Hepatocyte (in vitro differentiated cells): ENCODE results near the gene FGF7. TPM values are rescaled to one million over a fixed set of nuclear protein-coding genes. Genes with fewer than 3 reads are reported as not detected.

Experiments
- DNase-seq: peaks from one replicate; pipeline ENCODE4 v3.0.0-alpha.2; 2016; ENCODE audit warnings: low spot score
- H2AFZ ChIP-seq: fragments of 200-600 bp; sonication (generic); 2 replicates; pipeline ENCODE4 v1.6.0; 2016; ENCODE audit warnings: antibody characterized with exemption, mild to moderate bottlenecking
- H3K27ac ChIP-seq: fragments of 200-600 bp; sonication (generic); 2 replicates; pipeline ENCODE4 v1.5.1; 2016; ENCODE audit warnings: mild to moderate bottlenecking
- H3K27me3 ChIP-seq: fragments of 200-600 bp; sonication (generic); 2 replicates; pipeline ENCODE4 v1.6.1; 2016
- H3K36me3 ChIP-seq: fragments of 200-600 bp; sonication (generic); replicated peaks from 2 replicates; pipeline ENCODE4 v1.5.1; 2016; ENCODE audit warnings: low read depth; ENCODE audit not compliant: insufficient read depth
- H3K4me1 ChIP-seq: fragments of 200-600 bp; sonication (generic); 2 replicates; pipeline ENCODE4 v1.5.1; 2016; ENCODE audit warnings: mild to moderate bottlenecking, moderate library complexity; ENCODE audit not compliant: insufficient read depth
- H3K4me2 ChIP-seq: fragments of 200-600 bp; sonication (generic); 2 replicates; pipeline ENCODE4 v1.6.0; 2016
- H3K4me3 ChIP-seq: fragments of 200-600 bp; sonication (generic); 2 replicates; pipeline ENCODE4 v1.5.1; 2016; ENCODE audit warnings: mild to moderate bottlenecking
- H3K79me2 ChIP-seq: fragments of 200-600 bp; sonication (generic); 2 replicates; pipeline ENCODE4 v1.6.0; 2017; ENCODE audit warnings: mild to moderate bottlenecking
- H3K9me2 ChIP-seq: fragments of 200-600 bp; sonication (generic); replicated peaks from 2 replicates; pipeline ENCODE4 v1.6.0; 2017; ENCODE audit warnings: mild to moderate bottlenecking; ENCODE audit not compliant: insufficient read depth
- H3K9me3 ChIP-seq: fragments of 200-600 bp; sonication (generic); 2 replicates; pipeline ENCODE4 v1.5.1; 2016; ENCODE audit warnings: low read depth, mild to moderate bottlenecking
- H4K20me1 ChIP-seq: fragments of 200-600 bp; sonication (generic); 2 replicates; pipeline ENCODE4 v1.6.0; 2016; ENCODE audit warnings: mild to moderate bottlenecking; ENCODE audit not compliant: insufficient read depth, poor library complexity, severe bottlenecking
- EZH2 ChIP-seq: fragments of 200-600 bp; sonication (generic); IDR thresholded peaks from 2 replicates; pipeline ENCODE4 v1.6.1; 2016; ENCODE audit warnings: antibody characterized with exemption, mild to moderate bottlenecking, borderline replicate concordance
- EZH2phosphoT487 ChIP-seq: fragments of 200-600 bp; sonication (generic); IDR thresholded peaks from one replicate; pipeline ENCODE4 v1.6.1; 2018; ENCODE audit warnings: antibody characterized with exemption, mild to moderate bottlenecking, low read depth, moderate library complexity; ENCODE audit not compliant: unreplicated experiment, severe bottlenecking
- WGBS: methylation state at CpG from one replicate; pipeline ENCODE4 v1.1.6; 2016; ENCODE audit warnings: low lambda C conversion rate; ENCODE audit errors: missing lambda C conversion rate; 5-methylcytosine and 5-hydroxymethylcytosine counted together
- polyA plus RNA-seq: library from polyadenylated mRNA; unstranded; fragments of >200 nt; fragmentation: Nextera tagmentation; extraction: Ambion mirVana; gene quantifications from 2 replicates; pipeline ENCODE4 v1.2.1, GENCODE V29; 2016
- total RNA-seq: library from RNA; depleted of rRNA; stranded (reverse); fragments of >200 nt; gene quantifications from 2 replicates; pipeline ENCODE4 v1.2.3, GENCODE V29; 2014
- TF ChIP-seq, protein P1 (sequence below): fragments of 200-600 bp; sonication (generic); IDR thresholded peaks from 2 replicates; pipeline ENCODE4 v1.5.1; 2016; ENCODE audit warnings: antibody characterized with exemption, mild to moderate bottlenecking; ENCODE audit not compliant: poor library complexity

Gene FGF7
- total and polyA plus RNA-seq, 2 experiments from 2014 or later = 11.2 to 18.9 TPM

DNA sequence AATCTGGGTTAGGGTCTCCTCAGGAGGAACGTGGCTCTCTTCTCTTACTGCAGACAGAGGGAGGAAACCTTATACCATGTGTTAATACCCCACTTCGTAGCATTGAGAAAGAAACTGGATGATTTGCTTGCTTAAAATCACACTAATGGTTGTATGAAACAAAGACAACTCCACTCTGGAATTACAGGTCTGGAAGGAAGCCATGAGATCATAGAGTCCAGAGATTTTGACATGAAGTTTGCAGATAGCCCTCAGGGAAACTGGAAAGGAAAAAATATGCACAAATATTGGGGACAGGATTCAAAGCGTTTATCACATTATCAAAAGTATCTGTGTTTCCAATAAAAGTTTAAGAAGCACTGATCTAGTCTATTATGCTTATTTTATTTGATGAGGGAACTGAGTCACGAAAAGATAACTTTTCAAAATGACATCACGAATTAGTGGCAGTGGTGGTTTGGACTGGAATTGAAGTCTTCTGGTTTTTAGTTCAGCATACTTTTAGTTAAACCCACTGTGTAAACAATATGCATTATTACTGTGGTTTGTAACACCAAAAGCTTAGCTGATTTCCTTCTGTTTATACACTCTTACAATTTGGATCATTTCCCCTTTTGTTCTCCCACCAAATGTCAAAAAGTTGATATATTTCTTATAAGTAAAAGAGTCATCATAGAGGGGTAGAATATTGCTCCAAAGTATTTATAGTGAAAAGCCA lies 16.8 kb downstream of the FGF7 start:
- TF ChIP-seq EZH2phosphoT487 (no peak), EZH2 (no peak)
- TF ChIP-seq, protein P1, sequence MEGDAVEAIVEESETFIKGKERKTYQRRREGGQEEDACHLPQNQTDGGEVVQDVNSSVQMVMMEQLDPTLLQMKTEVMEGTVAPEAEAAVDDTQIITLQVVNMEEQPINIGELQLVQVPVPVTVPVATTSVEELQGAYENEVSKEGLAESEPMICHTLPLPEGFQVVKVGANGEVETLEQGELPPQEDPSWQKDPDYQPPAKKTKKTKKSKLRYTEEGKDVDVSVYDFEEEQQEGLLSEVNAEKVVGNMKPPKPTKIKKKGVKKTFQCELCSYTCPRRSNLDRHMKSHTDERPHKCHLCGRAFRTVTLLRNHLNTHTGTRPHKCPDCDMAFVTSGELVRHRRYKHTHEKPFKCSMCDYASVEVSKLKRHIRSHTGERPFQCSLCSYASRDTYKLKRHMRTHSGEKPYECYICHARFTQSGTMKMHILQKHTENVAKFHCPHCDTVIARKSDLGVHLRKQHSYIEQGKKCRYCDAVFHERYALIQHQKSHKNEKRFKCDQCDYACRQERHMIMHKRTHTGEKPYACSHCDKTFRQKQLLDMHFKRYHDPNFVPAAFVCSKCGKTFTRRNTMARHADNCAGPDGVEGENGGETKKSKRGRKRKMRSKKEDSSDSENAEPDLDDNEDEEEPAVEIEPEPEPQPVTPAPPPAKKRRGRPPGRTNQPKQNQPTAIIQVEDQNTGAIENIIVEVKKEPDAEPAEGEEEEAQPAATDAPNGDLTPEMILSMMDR = no peak
- DNase-seq = no peak
- Histone ChIP-seq H3K9me2 (no peaks in the 10 kb centered on the region), H2AFZ (no peak overlapping the region), H4K20me1 (no peaks in the 10 kb centered on the region), H3K9me3 (no peaks in the 10 kb centered on the region), H3K79me2 (no peaks in the 10 kb centered on the region), H3K27ac (no peak overlapping the region), H3K27me3 (no peaks in the 10 kb centered on the region), H3K36me3 (no peaks in the 10 kb centered on the region), H3K4me2 (no peak overlapping the region), H3K4me3 (no peak overlapping the region), H3K4me1 (peaks cover 5% of the 10 kb centered on the region)
- WGBS = 77% methylated on average over 5 of the region's 5 CpGs

DNA sequence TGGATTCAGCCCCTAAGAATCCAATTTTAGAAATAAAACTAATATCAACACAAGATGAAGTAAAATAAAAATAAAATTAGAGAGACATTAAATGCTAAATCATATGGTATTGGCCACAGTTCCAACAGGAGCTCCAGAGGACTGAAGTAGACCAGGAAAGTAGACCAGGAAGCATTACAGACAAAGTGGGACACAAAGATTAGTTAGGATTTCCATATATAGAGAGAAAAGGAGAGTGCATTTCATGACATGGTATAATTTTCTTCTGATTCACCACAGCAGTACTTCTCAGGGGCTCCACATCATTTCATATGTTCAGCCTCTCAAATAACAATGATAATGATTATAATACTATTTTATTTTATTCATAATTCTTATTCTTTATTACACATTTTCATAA lies 18.3 kb downstream of the FGF7 start:
- H3K36me3 ChIP-seq = no peaks in the 10 kb centered on the region
- H2AFZ ChIP-seq = no peak overlapping the region
- DNase-seq = no peak
- H3K27me3 ChIP-seq = no peaks in the 10 kb centered on the region
- H3K9me3 ChIP-seq = no peaks in the 10 kb centered on the region
- no peak overlapping the region for H3K4me3 ChIP-seq
- no peak overlapping the region for H3K4me2 ChIP-seq
- no peaks in the 10 kb centered on the region for H3K9me2 ChIP-seq
- H3K79me2 ChIP-seq = no peaks in the 10 kb centered on the region
- TF ChIP-seq EZH2 = no peak
- TF ChIP-seq, protein P1 = no peak
- no peak for TF ChIP-seq EZH2phosphoT487
- no peak overlapping the region for H3K27ac ChIP-seq
- no peaks in the 10 kb centered on the region for H4K20me1 ChIP-seq
- no peaks in the 10 kb centered on the region for H3K4me1 ChIP-seq

DNA sequence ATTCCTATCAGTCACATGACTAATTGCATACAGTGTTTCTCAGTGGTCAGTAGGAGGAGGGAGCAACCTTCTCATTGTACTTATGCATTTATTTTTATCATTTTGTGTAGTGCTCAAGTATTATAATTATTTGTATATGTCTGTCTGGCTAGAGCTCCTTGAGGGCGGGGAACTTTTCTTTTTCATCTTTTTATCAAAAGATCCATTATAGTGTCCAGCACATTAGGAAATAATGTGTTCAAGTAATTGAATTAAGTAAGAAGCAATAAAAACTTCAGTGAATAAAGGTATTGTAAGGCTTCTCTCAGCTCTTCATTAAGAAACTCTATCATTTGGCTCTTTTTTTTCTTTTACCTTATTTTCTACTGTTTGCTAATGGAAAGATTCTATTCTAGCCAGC lies 18.8 kb downstream of the FGF7 start:
- 100% methylated on average over 1 of the region's 1 CpG for WGBS

More for the DNA sequence above, 18.8 kb downstream of the FGF7 start:
- Histone ChIP-seq H3K9me3 (no peaks in the 10 kb centered on the region), H3K36me3 (no peaks in the 10 kb centered on the region), H3K79me2 (no peaks in the 10 kb centered on the region), H2AFZ (no peak overlapping the region), H4K20me1 (no peaks in the 10 kb centered on the region), H3K4me3 (no peak overlapping the region), H3K4me1 (no peaks in the 10 kb centered on the region), H3K4me2 (no peak overlapping the region), H3K9me2 (no peaks in the 10 kb centered on the region), H3K27me3 (no peaks in the 10 kb centered on the region), H3K27ac (no peak overlapping the region)
- TF ChIP-seq EZH2phosphoT487 = no peak
- TF ChIP-seq, protein P1 = no peak
- TF ChIP-seq EZH2 = no peak
- DNase-seq = no peak
